Adrenal gland (tissue), 12 donors: ENCODE results near the gene ELMOD1. TPM values are rescaled to one million over a fixed set of nuclear protein-coding genes. Genes with fewer than 3 reads are reported as not detected.

Experiments
- DNase-seq, 7 donors: peaks; one replicate each; pipeline ENCODE4 v3.0.0-alpha.2; 2019 to 2020
- H3K27ac ChIP-seq, 5 donors: fragments of 200-600 bp; sonication (generic) in 4 of 5; 1 replicate in 3 of 5; 2 replicates in 2 of 5; pipeline versions ENCODE4 v1.5.1 to v1.8.0; 2016 to 2020; ENCODE audit warnings: mild to moderate bottlenecking in 1 of 5
- H3K27me3 ChIP-seq: fragments of 200-600 bp; 2 replicates; pipeline ENCODE4 v1.8.0; 2021
- H3K36me3 ChIP-seq, 2 donors: fragments of 200-600 bp; replicated peaks in 1 of 2; 1 replicate in 1 of 2; 2 replicates in 1 of 2; pipeline versions ENCODE4 v1.5.1 to v1.8.0; 2018 to 2022
- H3K4me1 ChIP-seq, 2 donors: fragments of 200-600 bp; replicated peaks in 1 of 2; 1 replicate in 1 of 2; 2 replicates in 1 of 2; pipeline versions ENCODE4 v1.5.1 to v1.8.0; 2018 to 2021
- H3K4me3 ChIP-seq, 4 donors: fragments of 200-600 bp; sonication (generic) in 3 of 4; one replicate each; pipeline ENCODE4 v1.5.1; 2016 to 2018
- H3K9me3 ChIP-seq, 3 donors: fragments of 200-600 bp; sonication (generic) in 1 of 3; replicated peaks in 1 of 3; 1 replicate in 2 of 3; 2 replicates in 1 of 3; pipeline versions ENCODE4 v1.5.1 to v1.8.0; 2016 to 2021
- CTCF ChIP-seq, 6 experiments: fragments of 450-650 bp in 4 of 6; fragments of 200-600 bp in 2 of 6; sonication (generic) in 1 of 6; IDR thresholded peaks; 1 replicate in 5 of 6; 2 replicates in 1 of 6; pipeline versions ENCODE4 v1.5.1 to v1.8.0; 2016 to 2021; ENCODE audit warnings: antibody characterized with exemption in 6 of 6, mild to moderate bottlenecking in 2 of 6, moderate library complexity in 1 of 6
- POLR2A ChIP-seq, 2 donors: fragments of 450-650 bp; IDR thresholded peaks; one replicate each; pipeline ENCODE4 v1.6.1; 2017; ENCODE audit warnings: antibody characterized with exemption in 2 of 2, mild to moderate bottlenecking in 2 of 2, moderate library complexity in 1 of 2
- WGBS, 4 donors: extraction: QIAGEN DNeasy Blood & Tissue Kit in 2 of 4; methylation state at CpG; one replicate each; pipeline versions ENCODE4 v1.1.5 to v1.1.7; 2013 to 2017; 5-methylcytosine and 5-hydroxymethylcytosine counted together
- intact Hi-C, 2 donors: fragments of 100-400 bp; cut with DNase I; formaldehyde crosslinking; loops; one replicate each; pipeline versions ENCODE4 v1.14.1 to v1.15.0; 2022 to 2023
- polyA plus RNA-seq, 3 donors: library from polyadenylated mRNA; stranded (reverse); fragments of 200-250 nt in 2 of 3; fragments of 350-450 nt in 1 of 3; fragmentation: Illumina TruSeq in 1 of 3; extraction: RNeasy Lipid Tissue Mini Kit (QIAGEN cat#74804) in 1 of 3; gene quantifications; one replicate each; pipeline ENCODE4 v1.2.3, GENCODE V29; 2013 to 2014
- total RNA-seq, 9 donors: library from RNA; depleted of rRNA in 4 of 9; stranded (reverse); fragments of >200 nt in 4 of 9; fragments of 120-200 nt in 1 of 9; fragmentation: NEBNext Ultra II Directional in 1 of 9; extraction: Animal tissue kit (Norgen Biotek cat#: 25700) in 1 of 9; gene quantifications; one replicate each; pipeline versions ENCODE4 v1.1.0 to v1.2.4, GENCODE V29; 2013 to 2023
- donor health status: healthy with polysubstance abuse.
- donor health status: Bipolar disorder and iron deficiency.
- donor health status: DM: yes; HTN: yes; CAD: no.
- donor health status: DM: no; HTN: no; CAD: no.
- donor health status: DM: no; HTN: no; CAD: no.
- donor health status: DM: yes; HTN: yes; CAD: no.

Gene ELMOD1
- total and polyA plus RNA-seq, 12 donors, result 0.23 to 8.5 (median 0.67) TPM; not detected in 2

GRCh38 chr11:107592813-107593212, 1.9 kb downstream of the ELMOD1 start:
- H3K4me3 ChIP-seq, result no peak overlapping the region
- no peak for DNase-seq
- no peaks in the 10 kb centered on the region for H3K9me3 ChIP-seq
- H3K36me3 ChIP-seq, result no peaks in the 10 kb centered on the region
- TF ChIP-seq POLR2A (IDR thresholded peaks at IDR 0.05) (no peak), CTCF (IDR thresholded peaks at IDR 0.05) (no peak)
- intact Hi-C loops, result no loop called here
- H3K27me3 ChIP-seq, result peaks cover 54% of the 10 kb centered on the region
- peaks cover 13 to 19% of the 10 kb centered on the region in 2 donors for H3K4me1 ChIP-seq
- H3K27ac ChIP-seq, result no peak overlapping the region
- 27 to 35% (median 34%) methylated on average over 5 of the region's 5 CpGs for WGBS, 4 donors

GRCh38 chr11:107593951-107594350, 3.0 kb downstream of the ELMOD1 start:
- Histone ChIP-seq H3K4me3 (no peak overlapping the region), H3K27ac (no peak overlapping the region), H3K4me1 (peaks cover 13 to 19% of the 10 kb centered on the region in 2 donors), H3K27me3 (peaks cover 52% of the 10 kb centered on the region), H3K36me3 (no peaks in the 10 kb centered on the region), H3K9me3 (no peaks in the 10 kb centered on the region)
- DNase-seq, result no peak
- no peak for TF ChIP-seq CTCF (IDR thresholded peaks at IDR 0.05)
- TF ChIP-seq POLR2A (IDR thresholded peaks at IDR 0.05), result no peak
- WGBS, 4 donors, result 22 to 35% (median 30%) methylated on average over 4 of the region's 4 CpGs
- intact Hi-C loops, result no loop called here

DNA sequence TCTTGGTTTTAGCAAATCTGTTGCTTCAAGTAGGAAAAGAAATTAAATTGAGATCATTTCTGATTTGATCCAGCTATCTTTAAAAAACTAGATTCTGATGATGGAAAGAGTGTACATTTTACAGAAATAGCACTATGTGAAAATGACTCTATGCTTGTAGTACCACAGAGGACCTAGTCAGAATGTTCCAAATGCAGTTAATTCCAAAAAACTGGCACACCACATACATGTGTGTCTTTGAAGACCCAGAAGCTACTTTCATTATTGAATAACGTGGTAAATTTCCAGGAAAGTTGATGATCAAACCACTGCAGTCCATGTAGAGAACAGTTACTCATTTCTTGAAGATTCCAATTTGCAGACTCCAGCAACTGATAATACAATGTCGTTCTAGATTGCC, 3.8 kb downstream of the ELMOD1 start:
- TF ChIP-seq CTCF (IDR thresholded peaks at IDR 0.05), result no peak
- TF ChIP-seq POLR2A (IDR thresholded peaks at IDR 0.05), result no peak
- intact Hi-C loops, result no loop called here
- no peak overlapping the region for H3K4me3 ChIP-seq
- no peaks in the 10 kb centered on the region for H3K9me3 ChIP-seq
- H3K27me3 ChIP-seq, result peaks cover 50% of the 10 kb centered on the region
- H3K4me1 ChIP-seq, result peaks cover 13 to 19% of the 10 kb centered on the region in 2 donors
- no peak for DNase-seq
- no peak overlapping the region for H3K27ac ChIP-seq
- no peaks in the 10 kb centered on the region for H3K36me3 ChIP-seq
- 53 to 76% (median 61%) methylated on average over 2 of the region's 2 CpGs for WGBS, 4 donors

DNA sequence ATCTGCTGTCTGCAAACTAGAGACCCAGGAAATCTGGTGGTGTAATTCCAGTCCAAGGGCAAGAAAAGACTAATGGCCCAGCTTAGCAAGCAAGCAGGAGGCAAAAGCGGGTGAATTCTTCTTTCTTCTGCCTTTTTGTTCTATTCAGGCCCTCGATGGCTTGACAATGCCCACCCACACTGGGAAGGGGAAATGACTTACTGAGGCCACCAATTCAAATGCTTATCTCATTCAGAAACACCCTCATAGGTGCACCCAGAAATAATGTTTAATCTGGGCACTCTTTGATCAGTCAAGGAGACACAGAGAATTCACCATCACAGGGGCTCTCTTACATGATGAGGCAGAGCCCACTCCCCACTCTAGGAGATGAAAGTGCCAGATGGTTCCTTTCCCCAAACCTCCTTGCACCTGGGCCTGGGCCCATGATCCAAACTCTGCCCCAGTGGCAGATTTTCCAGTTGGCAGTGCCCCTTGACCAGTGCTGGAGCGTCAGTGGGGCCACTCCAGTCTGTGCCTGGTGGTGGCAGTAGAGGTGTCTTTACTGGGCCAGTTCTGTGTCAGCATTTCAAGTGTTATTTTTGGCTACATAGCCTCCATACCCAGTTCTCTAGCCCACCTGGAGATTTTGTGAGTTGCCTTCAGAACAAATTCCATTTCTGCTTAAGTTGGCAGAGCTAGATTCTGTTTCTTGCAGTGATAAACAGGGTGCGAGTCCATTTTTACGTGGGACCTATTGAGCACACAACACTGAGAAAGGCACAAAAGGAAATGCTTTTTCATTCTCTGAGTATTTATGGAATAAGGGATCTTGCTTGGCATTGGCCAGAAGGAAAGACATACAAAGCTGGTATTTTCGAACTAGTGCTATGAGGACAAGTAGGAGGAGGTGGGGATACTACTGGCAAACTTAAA, 7.5 kb downstream of the ELMOD1 start:
- H3K4me3 ChIP-seq, result no peak overlapping the region
- no peaks in the 10 kb centered on the region for H3K36me3 ChIP-seq
- H3K27ac ChIP-seq, result no peak overlapping the region
- WGBS, 4 donors, result 60 to 70% (median 62%) methylated on average over 6 of the region's 6 CpGs
- TF ChIP-seq CTCF (IDR thresholded peaks at IDR 0.05), result peak in 5 of 6 experiments; percentile 5 to 32 (median 28)
- TF ChIP-seq POLR2A (IDR thresholded peaks at IDR 0.05), result no peak
- H3K9me3 ChIP-seq, result no peaks in the 10 kb centered on the region
- no peaks in the 10 kb centered on the region for H3K4me1 ChIP-seq
- peak in 4 of 7 donors; percentile 23 to 38 (median 32) for DNase-seq
- intact Hi-C loops, result no loop called here
- H3K27me3 ChIP-seq, result peaks cover 41% of the 10 kb centered on the region
